CD4-positive, alpha-beta T cell (primary cell): ENCODE measurements around the gene CCDC3. TPM values are rescaled to one million over a fixed set of nuclear protein-coding genes. Genes with fewer than 3 reads are reported as not detected.

Experiments used
- ATAC-seq: fragments of 200-7000 bp; cut with Tn5 transposase; one replicate; pipeline ENCODE4 v1.10.0; 2022; ENCODE audit warnings: mild to moderate bottlenecking; ENCODE audit not compliant: poor library complexity
- CTCF ChIA-PET: fragments of 350-600 bp; sonication (Branson Sonifier 250); formaldehyde crosslinking; loops from one replicate; lab custom pipeline; 2021; ENCODE audit warnings: antibody characterized with exemption, inconsistent platforms; lab: Charles Lee
- POLR2A ChIA-PET: fragments of 350-600 bp; sonication (Branson Sonifier 250); formaldehyde crosslinking; loops from one replicate; lab custom pipeline; 2021; ENCODE audit warnings: antibody characterized with exemption, inconsistent platforms; lab: Charles Lee
- DNase-seq, 14 experiments: peaks; one replicate each; pipeline ENCODE4 v3.0.0-alpha.2; 2013 to 2020; ENCODE audit warnings: mixed read lengths in 2 of 14
- H3K27ac ChIP-seq, 2 donors: one replicate each; pipeline versions ENCODE4 v1.5.1 to v1.7.0; 2013; ENCODE audit warnings: low read length in 2 of 2, low read depth in 1 of 2, mild to moderate bottlenecking in 1 of 2
- H3K27me3 ChIP-seq, 2 experiments: 1 replicate in 1 of 2; 2 replicates in 1 of 2; pipeline versions ENCODE4 v1.6.1 to v1.7.0; 2013; ENCODE audit warnings: low read length in 2 of 2, control low read depth in 1 of 2, mild to moderate bottlenecking in 1 of 2, moderate library complexity in 1 of 2; ENCODE audit not compliant: insufficient read depth in 2 of 2, control insufficient read depth in 1 of 2
- H3K36me3 ChIP-seq: one replicate; pipeline ENCODE4 v1.6.1; 2013; ENCODE audit warnings: low read length, control low read depth; ENCODE audit not compliant: insufficient read depth
- H3K4me1 ChIP-seq: one replicate; pipeline ENCODE4 v1.6.1; 2013; ENCODE audit warnings: low read length, control low read depth; ENCODE audit not compliant: insufficient read depth
- H3K4me3 ChIP-seq: one replicate; pipeline ENCODE4 v1.5.1; 2013; ENCODE audit warnings: mild to moderate bottlenecking, low read length, moderate library complexity
- H3K9me3 ChIP-seq, 2 experiments: 1 replicate in 1 of 2; 2 replicates in 1 of 2; pipeline versions ENCODE4 v1.6.1 to v1.7.0; 2013; ENCODE audit warnings: low read length in 2 of 2, mild to moderate bottlenecking in 2 of 2, control low read depth in 1 of 2, moderate library complexity in 1 of 2; ENCODE audit not compliant: control insufficient read depth in 1 of 2, insufficient read depth in 1 of 2
- H3K27ac Mint-ChIP-seq: one replicate; pipeline ENCODE4 v1.8.0; 2020; ENCODE audit warnings: mixed read lengths
- H3K27me3 Mint-ChIP-seq: one replicate; pipeline ENCODE4 v1.8.0; 2021; ENCODE audit warnings: mixed read lengths
- H3K36me3 Mint-ChIP-seq: one replicate; pipeline ENCODE4 v1.8.0; 2021; ENCODE audit warnings: low read depth, mixed read lengths
- H3K4me1 Mint-ChIP-seq: one replicate; pipeline ENCODE4 v1.8.0; 2021; ENCODE audit warnings: low read depth, mixed read lengths
- H3K4me3 Mint-ChIP-seq: one replicate; pipeline ENCODE4 v1.8.0; 2020; ENCODE audit warnings: mild to moderate bottlenecking, mixed read lengths
- H3K9me3 Mint-ChIP-seq: one replicate; pipeline ENCODE4 v1.8.0; 2020; ENCODE audit warnings: mixed read lengths
- intact Hi-C, 2 experiments: fragments of 100-400 bp; cut with DNase I in 1 of 2; cut with micrococcal nuclease in 1 of 2; formaldehyde crosslinking; loops; one replicate each; pipeline versions ENCODE4 v1.15.1 to v1.9.0; 2023 to 2025; cut with DNase I, micrococcal nuclease
- total RNA-seq, 174 experiments: library from RNA in 2 of 174; stranded (reverse) in 2 of 174; gene quantifications; one replicate each; pipeline ENCODE4 v1.2.3 and lab custom pipeline; 2021 to 2026
- TF ChIP-seq, protein P1 (sequence below): fragments of 200-600 bp; IDR thresholded peaks from one replicate; pipeline ENCODE4 v1.8.0; 2022; ENCODE audit warnings: antibody characterized with exemption, mild to moderate bottlenecking

CCDC3 gene
- total RNA-seq, 2 experiments from 2014 or later = 0.08 TPM; not detected in 1

DNA sequence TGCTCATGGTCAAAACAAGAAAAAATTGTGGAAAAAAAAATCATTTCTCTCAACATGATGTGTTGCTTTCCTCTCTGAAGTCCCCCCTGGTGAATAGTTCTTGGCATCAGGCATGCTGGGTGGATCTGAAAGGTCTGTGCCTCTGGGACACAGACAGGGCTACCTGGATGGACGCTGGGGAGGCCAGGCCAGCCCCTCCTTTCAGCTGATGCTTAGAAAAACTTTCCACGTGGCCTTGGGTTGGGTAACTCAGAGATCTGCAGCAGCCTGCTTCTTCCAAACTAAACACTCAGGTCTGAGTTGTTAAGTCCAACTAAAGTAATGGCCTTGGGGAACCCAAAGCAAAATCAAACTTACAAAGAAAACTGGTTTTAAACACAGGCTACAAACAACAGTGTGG lies 113.0 kb downstream of the CCDC3 start:
- peaks cover 10% of the 10 kb centered on the region for H3K9me3 Mint-ChIP-seq
- Histone ChIP-seq H3K4me1 (no peaks in the 10 kb centered on the region), H3K27me3 (peaks cover 0 to 8% of the 10 kb centered on the region in 2 experiments), H3K27ac (no peak overlapping the region), H3K9me3 (peaks cover 0 to 5% of the 10 kb centered on the region in 2 experiments), H3K4me3 (no peak overlapping the region), H3K36me3 (no peaks in the 10 kb centered on the region)
- TF ChIP-seq, protein P1, sequence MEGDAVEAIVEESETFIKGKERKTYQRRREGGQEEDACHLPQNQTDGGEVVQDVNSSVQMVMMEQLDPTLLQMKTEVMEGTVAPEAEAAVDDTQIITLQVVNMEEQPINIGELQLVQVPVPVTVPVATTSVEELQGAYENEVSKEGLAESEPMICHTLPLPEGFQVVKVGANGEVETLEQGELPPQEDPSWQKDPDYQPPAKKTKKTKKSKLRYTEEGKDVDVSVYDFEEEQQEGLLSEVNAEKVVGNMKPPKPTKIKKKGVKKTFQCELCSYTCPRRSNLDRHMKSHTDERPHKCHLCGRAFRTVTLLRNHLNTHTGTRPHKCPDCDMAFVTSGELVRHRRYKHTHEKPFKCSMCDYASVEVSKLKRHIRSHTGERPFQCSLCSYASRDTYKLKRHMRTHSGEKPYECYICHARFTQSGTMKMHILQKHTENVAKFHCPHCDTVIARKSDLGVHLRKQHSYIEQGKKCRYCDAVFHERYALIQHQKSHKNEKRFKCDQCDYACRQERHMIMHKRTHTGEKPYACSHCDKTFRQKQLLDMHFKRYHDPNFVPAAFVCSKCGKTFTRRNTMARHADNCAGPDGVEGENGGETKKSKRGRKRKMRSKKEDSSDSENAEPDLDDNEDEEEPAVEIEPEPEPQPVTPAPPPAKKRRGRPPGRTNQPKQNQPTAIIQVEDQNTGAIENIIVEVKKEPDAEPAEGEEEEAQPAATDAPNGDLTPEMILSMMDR = no peak
- no peak for DNase-seq
- ChIA-PET POLR2A (no interaction called here), CTCF (no interaction called here)
- no peak overlapping the region for H3K27ac Mint-ChIP-seq
- no peaks in the 10 kb centered on the region for H3K36me3 Mint-ChIP-seq
- H3K27me3 Mint-ChIP-seq = peaks cover 23% of the 10 kb centered on the region
- no peaks in the 10 kb centered on the region for H3K4me1 Mint-ChIP-seq
- intact Hi-C loops = no loop called here
- H3K4me3 Mint-ChIP-seq = no peak overlapping the region
- no peak for ATAC-seq

DNA sequence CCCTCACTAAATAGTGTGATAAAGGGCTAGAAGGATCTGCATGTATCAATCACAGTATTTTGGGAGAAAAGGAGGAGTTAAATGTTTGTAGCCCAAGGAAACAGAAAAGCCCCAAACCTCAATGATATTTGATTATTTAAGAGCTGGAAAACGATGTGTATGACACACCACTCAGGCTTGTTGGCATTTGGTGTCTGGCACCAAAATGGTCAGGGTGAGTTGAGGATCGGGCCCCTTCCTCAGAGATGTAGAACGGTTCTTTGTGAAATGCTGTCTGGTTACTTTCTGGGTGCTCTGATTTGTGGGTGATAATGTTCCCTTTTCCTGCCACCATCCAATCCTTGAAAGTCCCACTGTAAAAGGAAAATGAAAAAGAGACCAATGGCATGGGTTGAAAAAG lies 113.7 kb downstream of the CCDC3 start:
- ATAC-seq (no peak), DNase-seq (no peak)
- no peaks in the 10 kb centered on the region for H3K36me3 ChIP-seq
- Mint-ChIP-seq H3K9me3 (peaks cover 5% of the 10 kb centered on the region), H3K4me3 (no peak overlapping the region), H3K27ac (no peak overlapping the region), H3K27me3 (peaks cover 23% of the 10 kb centered on the region), H3K36me3 (no peaks in the 10 kb centered on the region), H3K4me1 (no peaks in the 10 kb centered on the region)
- no peak overlapping the region for H3K4me3 ChIP-seq
- peaks cover 0 to 8% of the 10 kb centered on the region in 2 experiments for H3K27me3 ChIP-seq
- POLR2A ChIA-PET = no interaction called here
- TF ChIP-seq, protein P1 = no peak
- H3K4me1 ChIP-seq = no peaks in the 10 kb centered on the region
- CTCF ChIA-PET = no interaction called here
- intact Hi-C loops = no loop called here
- H3K9me3 ChIP-seq = no peaks in the 10 kb centered on the region
- H3K27ac ChIP-seq = no peak overlapping the region

DNA sequence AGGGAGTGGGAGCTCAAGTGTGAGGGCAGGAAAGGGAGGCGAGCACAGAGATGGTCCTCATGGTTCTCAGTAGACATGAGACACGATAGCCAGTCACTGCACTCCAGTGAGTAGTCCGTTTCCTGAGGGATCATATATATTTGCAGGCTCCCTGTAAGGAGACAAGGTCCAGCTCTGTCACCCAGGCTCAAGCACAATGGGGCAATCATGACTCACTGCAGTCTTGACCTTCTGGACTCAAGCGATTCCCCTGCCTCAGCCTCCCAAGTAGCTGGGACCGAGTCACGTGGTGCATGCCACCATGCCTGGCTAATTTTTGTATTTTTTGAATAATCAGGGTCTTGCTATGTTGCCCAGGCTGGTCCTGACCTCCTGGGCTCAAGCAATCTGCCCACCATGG lies 116.7 kb downstream of the CCDC3 start:
- Histone ChIP-seq H3K4me3 (no peak overlapping the region), H3K4me1 (no peaks in the 10 kb centered on the region), H3K27ac (no peak overlapping the region), H3K36me3 (no peaks in the 10 kb centered on the region), H3K9me3 (no peaks in the 10 kb centered on the region), H3K27me3 (peaks cover 5 to 10% of the 10 kb centered on the region in 2 experiments)
- no peak overlapping the region for H3K27ac Mint-ChIP-seq
- peaks cover 40% of the 10 kb centered on the region for H3K27me3 Mint-ChIP-seq
- no peak for DNase-seq
- no peaks in the 10 kb centered on the region for H3K9me3 Mint-ChIP-seq
- intact Hi-C loops = no loop called here
- POLR2A ChIA-PET = no interaction called here
- CTCF ChIA-PET = no interaction called here
- no peaks in the 10 kb centered on the region for H3K4me1 Mint-ChIP-seq
- H3K36me3 Mint-ChIP-seq = no peaks in the 10 kb centered on the region
- ATAC-seq = no peak
- H3K4me3 Mint-ChIP-seq = no peak overlapping the region
- TF ChIP-seq, protein P1 = no peak
